NCI-H2196 (cell line): ENCODE results near the gene POMT1.
"Not testable (repeated sequence)": the region's sequence is repeated elsewhere in the genome, so short reads cannot be mapped to it uniquely, and the experiment has no call there.

Source experiments
- DNase-seq: peaks from one replicate; lab custom pipeline; 2025; ENCODE audit not compliant: unreplicated experiment; lab: John Stamatoyannopoulos, UW

POMT1 gene

GRCh38 chr9:131523451-131524435 is 21.0 kb downstream of the POMT1 start:
- DNase-seq: no peak

GRCh38 chr9:131524665-131525315 is 22.1 kb downstream of the POMT1 start:
- DNase-seq: no peak

GRCh38 chr9:131525643-131526565 is 23.2 kb downstream of the POMT1 start:
- DNase-seq: no peak

- no peak for DNase-seq
Measured at GRCh38 chr9:131528186-131528585, 25.5 kb downstream of the POMT1 start.

- no peak for DNase-seq
Measured at GRCh38 chr9:131528886-131529505, 26.3 kb downstream of the POMT1 start.

GRCh38 chr9:131529597-131530545 is 27.2 kb downstream of the POMT1 start:
- DNase-seq: no peak

GRCh38 chr9:131530546-131530919 is 27.8 kb downstream of the POMT1 start:
- no peak for DNase-seq

GRCh38 chr9:131530920-131531832 is 28.5 kb downstream of the POMT1 start, which contains the start of gene UCK1:
TSS of gene UCK1 (minus strand) at chr9:131531263. CDS start at chr9:131531174, 89 bp downstream.
- peak; percentile 81 for DNase-seq

- DNase-seq: peak; percentile 5
Measured at GRCh38 chr9:131534721-131535237, 32.1 kb downstream of the POMT1 start.

GRCh38 chr9:131537946-131538345 is 35.2 kb downstream of the POMT1 start:
- DNase-seq: no peak

GRCh38 chr9:131539223-131539923 is 36.7 kb downstream of the POMT1 start:
- no peak for DNase-seq

- DNase-seq: no peak
Measured at GRCh38 chr9:131543141-131543540, 40.4 kb downstream of the POMT1 start.

- peak; percentile 89 for DNase-seq
Measured at GRCh38 chr9:131545003-131545785, 42.5 kb downstream of the POMT1 start, which contains the start of gene PRRT1B. TSS of gene PRRT1B (plus strand) at chr9:131545523. CDS start at chr9:131545616, 93 bp downstream.

- no peak for DNase-seq
Measured at GRCh38 chr9:131545786-131546335, 43.1 kb downstream of the POMT1 start.

GRCh38 chr9:131546336-131547084 is 43.8 kb downstream of the POMT1 start:
- DNase-seq: peak; percentile 35

GRCh38 chr9:131549186-131549585 is 46.5 kb downstream of the POMT1 start:
- not testable (repeated sequence) for DNase-seq
